Hepatic stellate cell (primary cell): ENCODE measurements around the gene STK24.

Experiments
- DNase-seq: peaks from one replicate; pipeline ENCODE4 v3.0.0; 2011; ENCODE audit warnings: low spot score

The STK24 gene

GRCh38 chr13:98473135-98473787 is 103.6 kb downstream of the STK24 start:
- no peak for DNase-seq

GRCh38 chr13:98471934-98472333 is 105.0 kb downstream of the STK24 start:
- DNase-seq, result no peak

GRCh38 chr13:98470920-98471319 is 106.0 kb downstream of the STK24 start:
- DNase-seq, result no peak

DNA sequence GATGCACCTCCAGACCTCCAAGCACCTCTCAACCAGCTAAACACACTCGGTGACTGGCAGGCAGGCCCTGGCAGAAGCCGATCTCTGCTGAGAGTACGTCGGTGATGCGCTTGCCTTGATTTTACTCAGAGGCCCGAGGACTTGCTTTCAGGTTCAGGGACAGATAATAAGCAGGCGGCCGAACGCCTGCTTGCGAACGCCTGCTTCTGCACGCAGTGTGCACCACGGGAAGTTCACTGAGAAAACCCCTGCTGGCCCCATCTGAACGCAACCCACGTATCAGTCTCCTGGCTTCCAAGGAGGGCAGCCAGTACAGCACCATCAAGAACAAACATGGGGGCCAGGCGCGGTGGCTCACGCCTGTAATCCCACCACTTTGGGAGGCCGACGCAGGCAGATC is 108.0 kb downstream of the STK24 start:
- no peak for DNase-seq

DNA sequence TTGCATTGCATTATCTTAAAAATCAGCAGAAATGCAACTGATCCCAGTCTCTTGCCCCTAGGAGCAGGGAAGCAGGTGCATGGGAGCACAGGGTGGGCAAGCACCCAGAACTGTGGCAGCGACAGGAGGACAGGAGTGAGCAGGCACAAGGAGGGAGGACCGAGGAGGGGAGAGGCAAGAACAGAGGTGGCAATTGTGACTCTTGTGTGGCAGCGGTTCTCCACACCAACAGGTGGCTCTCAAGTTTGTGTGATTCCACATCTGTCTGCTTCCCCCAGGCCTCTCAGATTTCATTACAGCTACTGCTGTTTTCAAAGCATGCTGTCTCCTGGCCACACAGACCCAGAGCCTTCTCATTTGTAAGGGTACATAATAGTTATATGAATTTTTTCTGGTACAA is 108.5 kb downstream of the STK24 start:
- no peak for DNase-seq

- DNase-seq, result no peak
Observed at GRCh38 chr13:98467263-98467985, 109.5 kb downstream of the STK24 start.

- peak; percentile 74 for DNase-seq
Observed at GRCh38 chr13:98466634-98467236, 110.2 kb downstream of the STK24 start.

DNA sequence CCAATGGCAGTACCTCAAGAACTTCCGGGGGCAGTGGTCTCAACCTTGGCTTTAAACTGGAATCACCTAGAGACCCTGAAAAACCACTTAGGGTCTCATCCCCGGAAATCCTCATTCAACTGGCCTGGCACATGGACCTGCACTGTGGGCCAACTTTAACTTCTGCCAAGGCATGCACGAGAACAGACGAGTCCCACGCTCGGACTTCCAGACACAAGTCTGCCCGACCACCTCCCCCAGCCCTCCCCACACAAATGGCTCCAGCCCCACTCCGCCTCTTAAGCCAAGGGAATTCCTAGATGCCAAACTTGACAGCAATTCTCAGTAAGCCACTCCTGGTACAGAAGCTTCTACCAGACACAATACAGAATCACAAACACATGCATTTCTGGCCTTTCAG is 114.0 kb downstream of the STK24 start:
- no peak for DNase-seq

DNA sequence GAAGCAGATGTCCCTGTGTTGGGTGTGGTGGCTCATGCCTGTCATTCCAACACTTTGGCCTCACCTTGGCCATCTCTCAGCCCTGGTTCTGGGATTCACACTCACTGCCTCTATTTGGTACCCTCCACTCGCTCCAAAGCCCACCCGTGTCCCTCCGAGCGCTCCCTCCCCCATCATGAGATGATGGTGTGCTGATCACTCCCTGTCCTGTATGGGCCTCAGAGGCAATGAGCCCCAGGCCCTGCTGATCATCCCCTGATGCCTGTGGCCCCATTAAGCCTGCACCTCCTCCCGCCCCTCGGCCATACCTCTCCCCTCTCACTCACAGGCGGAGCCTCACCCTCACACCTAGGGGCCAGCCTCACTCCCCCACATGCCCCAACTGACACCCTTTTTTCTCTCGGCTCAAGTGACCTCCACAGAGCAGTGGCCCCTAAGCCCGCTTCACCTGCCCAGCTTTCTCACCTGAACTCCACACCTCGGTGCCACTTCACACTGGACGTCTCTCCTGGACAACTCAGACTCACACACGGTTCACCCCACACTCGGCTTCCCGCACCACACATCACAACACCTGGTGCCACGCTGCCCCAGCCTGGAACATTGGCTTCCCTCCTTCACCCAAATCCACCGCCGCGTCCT is 114.5 kb downstream of the STK24 start:
- DNase-seq, result no peak

DNA sequence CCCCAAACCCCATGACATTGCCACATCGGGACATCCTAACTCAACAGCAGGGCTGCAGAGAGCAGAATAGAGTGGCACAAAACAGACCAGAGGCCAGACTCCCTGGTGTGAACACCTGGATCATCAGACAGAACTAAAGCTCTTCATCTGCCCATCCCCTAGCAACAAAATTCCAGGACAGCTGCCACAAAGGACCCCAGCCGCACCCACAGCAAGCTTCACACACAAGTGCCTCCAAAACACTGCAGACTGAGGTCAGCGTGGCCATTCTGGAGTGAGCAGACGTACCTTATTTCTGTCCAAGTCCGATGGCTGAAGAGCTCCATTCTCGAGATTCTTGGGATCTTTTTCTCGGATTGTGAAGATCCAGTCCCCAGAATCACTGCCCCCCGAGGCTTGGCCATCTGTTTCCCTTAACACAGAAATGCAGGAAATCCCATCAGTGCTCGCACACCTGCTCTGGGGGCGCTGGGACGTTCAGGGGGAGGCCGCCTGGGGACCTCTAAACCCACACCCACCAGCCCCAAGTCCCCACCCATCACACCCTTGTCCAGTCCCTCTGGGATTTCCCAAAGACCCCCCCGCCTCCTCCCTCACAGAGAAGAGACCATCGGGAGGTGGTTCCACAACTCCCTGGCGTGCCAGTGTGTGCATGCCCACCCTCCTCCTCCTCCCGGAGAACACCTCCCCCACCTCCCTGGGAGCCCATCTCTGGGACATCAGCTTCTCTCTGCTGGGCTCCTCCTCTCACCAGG is 115.2 kb downstream of the STK24 start:
- no peak for DNase-seq

DNA sequence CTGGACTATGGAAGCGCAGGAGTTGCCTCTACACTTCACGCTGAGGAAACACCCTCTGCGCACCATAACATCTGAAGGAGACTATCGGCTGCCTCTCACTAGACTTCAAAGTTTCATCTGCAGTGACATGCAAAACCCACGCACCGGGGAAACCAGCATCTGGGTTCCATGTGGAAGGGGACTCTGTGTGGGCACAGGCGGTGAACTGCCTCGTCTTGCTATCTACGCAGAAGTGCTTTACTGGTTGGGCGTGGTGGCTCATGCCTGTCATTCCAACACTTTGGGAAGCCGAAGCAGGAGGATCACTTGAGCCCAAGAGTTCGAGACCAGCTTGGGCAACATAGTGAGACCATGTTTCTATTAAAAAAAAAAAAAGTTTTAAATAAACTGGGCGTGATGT is 116.4 kb downstream of the STK24 start:
- no peak for DNase-seq

- no peak for DNase-seq
Observed at GRCh38 chr13:98459721-98460370, 117.1 kb downstream of the STK24 start.

DNA sequence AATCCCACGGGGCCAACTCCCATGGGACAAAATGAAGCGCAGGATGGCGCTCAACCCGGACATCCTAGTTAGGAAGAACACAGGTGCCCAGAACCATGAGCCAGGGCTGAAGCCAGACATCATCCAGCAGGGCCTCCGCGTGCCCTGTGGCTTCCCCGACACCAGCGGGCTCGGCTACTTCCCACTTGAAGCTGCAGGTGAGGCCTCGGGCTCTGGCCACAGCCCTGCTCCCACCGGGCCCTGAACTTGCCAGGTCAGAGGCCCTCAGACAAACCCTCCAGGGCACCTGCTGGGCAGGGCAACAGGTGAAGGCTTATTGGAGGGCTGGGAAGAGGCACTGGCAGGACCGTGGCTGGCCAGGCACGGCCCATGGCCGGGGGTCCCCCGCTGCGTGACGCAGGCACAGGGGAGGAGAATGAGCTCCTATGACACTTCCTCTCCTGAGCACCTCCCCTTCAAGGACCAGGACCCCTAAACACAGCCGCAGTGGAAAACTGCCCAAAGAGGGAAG is 117.7 kb downstream of the STK24 start:
- no peak for DNase-seq

GRCh38 chr13:98458431-98458830 is 118.5 kb downstream of the STK24 start:
- no peak for DNase-seq

DNA sequence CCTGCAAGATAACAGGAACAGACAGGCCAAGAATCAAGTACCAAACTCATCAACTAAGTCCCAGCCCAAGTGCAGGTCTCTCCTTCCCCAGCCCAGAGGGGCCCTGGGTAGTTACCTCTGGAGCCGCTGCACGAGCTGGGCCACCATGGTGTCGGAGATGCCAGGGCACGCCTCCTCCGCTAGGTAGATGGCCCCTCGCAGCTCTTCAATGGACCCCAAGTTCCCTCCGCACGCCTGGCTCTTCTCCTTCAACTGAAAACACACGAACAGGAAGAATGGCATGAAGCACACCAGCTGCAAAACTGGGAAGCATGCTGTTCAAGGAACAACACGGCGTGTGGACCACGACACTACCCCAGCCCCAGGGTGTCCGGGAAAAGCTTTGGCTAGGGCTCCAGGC is 119.9 kb downstream of the STK24 start:
- no peak for DNase-seq

DNA sequence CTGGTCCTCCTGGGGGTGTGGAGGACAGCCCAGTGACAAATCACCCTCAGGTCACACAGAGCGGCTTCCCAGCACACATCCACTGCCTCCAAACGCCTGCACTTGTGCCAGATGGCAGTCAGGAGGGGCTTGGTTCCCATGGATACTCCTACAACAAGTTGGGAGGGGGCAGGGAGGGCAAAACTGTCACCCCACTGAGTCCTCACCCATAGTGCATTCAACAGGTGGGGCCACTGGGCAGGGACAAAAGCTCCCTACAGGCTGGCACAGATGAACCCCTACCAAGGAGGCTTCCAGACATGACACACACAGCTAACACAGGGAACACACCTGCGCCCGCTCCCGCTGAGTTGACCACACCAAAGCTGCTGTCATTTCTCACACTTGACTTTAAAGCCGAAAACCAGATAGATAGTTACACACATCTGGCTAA is 120.5 kb downstream of the STK24 start:
- DNase-seq, result no peak

DNA sequence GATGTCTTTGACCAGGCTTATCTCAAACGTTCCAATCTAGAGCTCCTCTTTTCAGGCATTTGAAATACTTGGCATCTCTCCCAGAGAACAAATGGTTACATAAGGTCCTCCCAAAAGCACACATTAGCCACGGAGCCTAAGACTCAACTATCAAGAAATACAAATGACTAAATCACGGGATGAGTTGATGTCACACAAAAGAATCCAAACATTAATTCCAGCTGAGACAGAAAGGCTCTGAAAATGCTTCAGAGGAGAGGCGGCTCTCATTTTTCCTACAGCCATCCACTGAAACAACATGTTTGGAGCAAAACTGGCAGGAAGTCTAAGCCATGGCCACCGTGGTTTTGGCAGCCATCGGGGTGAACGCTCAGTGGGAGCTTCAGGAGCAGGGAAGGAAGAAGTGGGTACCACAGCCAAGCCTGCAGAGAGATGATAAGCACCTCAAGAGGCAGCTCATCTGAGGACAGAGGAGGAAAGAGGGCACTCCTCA is 122.5 kb downstream of the STK24 start:
- DNase-seq, result peak; percentile 84

DNA sequence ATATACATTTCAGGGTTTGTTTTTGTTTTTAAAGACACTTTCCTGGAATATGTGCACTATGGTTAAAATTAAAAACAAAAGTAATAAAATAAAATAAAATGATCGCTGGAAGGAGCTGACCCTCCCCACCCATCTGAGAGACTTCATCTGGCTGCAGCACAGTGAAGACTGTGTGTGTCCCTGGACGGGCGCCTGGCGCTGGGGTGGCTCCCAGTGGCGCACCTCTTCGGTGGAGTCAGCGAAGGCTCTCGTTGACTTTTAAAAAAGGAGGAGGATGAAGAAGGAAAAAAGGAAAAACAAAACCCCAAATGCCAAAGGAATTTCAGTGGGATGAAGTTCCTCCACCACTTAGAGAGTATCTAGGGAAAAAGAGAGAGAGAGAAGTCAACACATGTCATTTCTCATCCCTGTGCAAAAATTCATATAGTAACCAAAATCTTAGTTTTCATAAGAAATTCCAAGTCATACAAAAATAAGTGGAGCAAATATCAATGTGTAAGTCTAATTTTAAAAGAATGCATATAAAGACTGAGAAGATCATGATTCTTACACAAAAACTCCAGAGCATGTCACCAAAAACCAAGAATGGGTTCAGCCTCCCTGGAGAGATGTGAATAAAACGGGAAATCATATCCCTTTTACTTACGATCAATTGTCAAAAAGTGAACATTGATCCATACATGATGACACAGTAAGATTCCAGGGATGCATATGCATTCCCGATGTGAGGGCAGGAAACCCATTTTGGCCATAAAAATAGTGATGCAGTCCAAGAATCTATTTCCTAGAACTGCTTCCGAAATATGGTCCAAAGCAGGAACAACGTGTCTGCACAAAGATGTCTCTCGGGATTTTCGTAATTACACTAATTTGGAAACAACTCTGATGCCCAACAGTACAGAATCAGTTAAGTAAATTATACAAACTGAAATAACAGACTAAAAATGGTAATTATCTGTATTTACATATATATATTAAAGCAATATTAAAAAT is 123.8 kb downstream of the STK24 start:
- DNase-seq, result peak; percentile 38

GRCh38 chr13:98451676-98452470 is 125.0 kb downstream of the STK24 start:
- DNase-seq, result no peak
